Type B pancreatic cell (in vitro differentiated cells): ENCODE results near the gene C10orf105. TPM values are rescaled to one million over a fixed set of nuclear protein-coding genes. Genes with fewer than 3 reads are reported as not detected.

Experiments used
- DNase-seq: peaks from one replicate; pipeline ENCODE4 v3.0.0; 2021; ENCODE audit warnings: mixed read lengths; ENCODE audit not compliant: unreplicated experiment; ENCODE audit errors: extremely low spot score
- H3K27ac Mint-ChIP-seq: 2 replicates; pipeline ENCODE4 v1.8.0; 2021; ENCODE audit warnings: mild to moderate bottlenecking, mixed read lengths
- H3K27me3 Mint-ChIP-seq: 2 replicates; pipeline ENCODE4 v1.8.0; 2021; ENCODE audit warnings: mixed read lengths
- H3K36me3 Mint-ChIP-seq: 2 replicates; pipeline ENCODE4 v1.8.0; 2021; ENCODE audit warnings: mixed read lengths
- H3K4me1 Mint-ChIP-seq: one replicate; pipeline ENCODE4 v1.8.0; 2021; ENCODE audit warnings: mixed read lengths; ENCODE audit not compliant: unreplicated experiment
- H3K4me3 Mint-ChIP-seq: 2 replicates; pipeline ENCODE4 v1.8.0; 2021; ENCODE audit warnings: mild to moderate bottlenecking, mixed read lengths
- H3K9me3 Mint-ChIP-seq: 2 replicates; pipeline ENCODE4 v1.8.0; 2021; ENCODE audit warnings: mixed read lengths
- total RNA-seq: library from RNA; stranded (reverse); gene quantifications from 2 replicates; pipeline ENCODE4 v1.2.1, GENCODE V29; 2021; ENCODE audit warnings: low replicate concordance
- TF ChIP-seq, protein P1 (sequence below): fragments of 200-600 bp; sonication (generic); conservative IDR thresholded peaks from 2 replicates; pipeline ENCODE4 v1.5.0; 2021; ENCODE audit warnings: antibody characterized with exemption, mild to moderate bottlenecking

Gene C10orf105
- total RNA-seq, 1 donor from 2014 or later, result 0.31 TPM

DNA sequence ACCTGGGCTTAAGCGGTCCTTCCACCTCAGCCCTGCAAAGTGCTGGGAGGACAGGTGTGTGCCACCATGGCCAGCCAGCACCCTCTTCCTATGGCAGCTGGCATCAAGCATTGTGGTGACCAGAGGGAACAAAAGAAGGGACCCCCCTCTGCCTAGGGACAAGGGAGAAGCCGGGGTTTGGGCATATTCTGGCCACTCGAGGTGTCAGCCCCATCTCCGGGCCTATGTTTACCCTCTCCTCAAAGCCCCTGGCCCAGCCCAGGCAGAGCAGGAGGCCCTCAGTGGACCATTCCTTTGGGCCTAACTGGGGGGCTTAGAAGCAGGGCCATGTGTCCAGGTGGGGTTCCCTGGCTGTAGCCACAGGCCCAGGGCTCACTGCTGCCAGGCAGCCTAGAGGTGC, 29.8 kb upstream of the C10orf105 start:
- Mint-ChIP-seq H3K27me3 (no peaks in the 10 kb centered on the region), H3K9me3 (no peaks in the 10 kb centered on the region), H3K4me3 (no peak overlapping the region), H3K36me3 (no peaks in the 10 kb centered on the region), H3K27ac (peak overlapping the region; percentile 51), H3K4me1 (peaks cover 37% of the 10 kb centered on the region)
- TF ChIP-seq, protein P1, sequence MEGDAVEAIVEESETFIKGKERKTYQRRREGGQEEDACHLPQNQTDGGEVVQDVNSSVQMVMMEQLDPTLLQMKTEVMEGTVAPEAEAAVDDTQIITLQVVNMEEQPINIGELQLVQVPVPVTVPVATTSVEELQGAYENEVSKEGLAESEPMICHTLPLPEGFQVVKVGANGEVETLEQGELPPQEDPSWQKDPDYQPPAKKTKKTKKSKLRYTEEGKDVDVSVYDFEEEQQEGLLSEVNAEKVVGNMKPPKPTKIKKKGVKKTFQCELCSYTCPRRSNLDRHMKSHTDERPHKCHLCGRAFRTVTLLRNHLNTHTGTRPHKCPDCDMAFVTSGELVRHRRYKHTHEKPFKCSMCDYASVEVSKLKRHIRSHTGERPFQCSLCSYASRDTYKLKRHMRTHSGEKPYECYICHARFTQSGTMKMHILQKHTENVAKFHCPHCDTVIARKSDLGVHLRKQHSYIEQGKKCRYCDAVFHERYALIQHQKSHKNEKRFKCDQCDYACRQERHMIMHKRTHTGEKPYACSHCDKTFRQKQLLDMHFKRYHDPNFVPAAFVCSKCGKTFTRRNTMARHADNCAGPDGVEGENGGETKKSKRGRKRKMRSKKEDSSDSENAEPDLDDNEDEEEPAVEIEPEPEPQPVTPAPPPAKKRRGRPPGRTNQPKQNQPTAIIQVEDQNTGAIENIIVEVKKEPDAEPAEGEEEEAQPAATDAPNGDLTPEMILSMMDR, result no peak
- no peak for DNase-seq

DNA sequence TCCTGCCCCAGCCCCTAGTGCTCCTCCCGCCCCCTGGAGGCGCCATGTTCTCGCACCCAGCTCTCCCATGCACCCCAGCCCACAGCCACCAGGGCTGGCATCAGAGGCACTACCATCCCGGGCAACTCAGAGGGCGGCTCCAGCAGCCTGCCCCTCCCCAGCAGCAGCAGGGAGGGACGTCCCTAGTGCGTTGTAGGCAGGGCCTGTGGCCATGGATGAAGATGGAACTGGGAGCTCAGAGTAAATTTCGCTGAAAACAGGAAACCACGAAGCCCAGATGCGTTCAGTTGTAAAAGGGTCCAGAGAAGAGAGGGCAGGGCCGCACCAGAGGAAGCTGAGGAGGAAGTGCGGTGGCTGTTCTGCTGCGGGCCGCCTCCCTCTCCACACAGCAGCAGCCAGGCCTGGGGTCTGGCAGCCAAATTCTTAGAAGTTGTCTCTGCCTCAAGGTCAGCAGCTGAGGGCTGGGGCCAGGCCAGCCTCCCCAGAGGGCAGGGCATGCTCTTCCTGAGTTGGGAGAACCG, 29.2 kb upstream of the C10orf105 start:
- no peaks in the 10 kb centered on the region for H3K36me3 Mint-ChIP-seq
- TF ChIP-seq, protein P1, result no peak
- no peak overlapping the region for H3K4me3 Mint-ChIP-seq
- H3K4me1 Mint-ChIP-seq, result peaks cover 37% of the 10 kb centered on the region
- peak overlapping the region; percentile 51 for H3K27ac Mint-ChIP-seq
- H3K9me3 Mint-ChIP-seq, result no peaks in the 10 kb centered on the region
- H3K27me3 Mint-ChIP-seq, result no peaks in the 10 kb centered on the region
- DNase-seq, result no peak

DNA sequence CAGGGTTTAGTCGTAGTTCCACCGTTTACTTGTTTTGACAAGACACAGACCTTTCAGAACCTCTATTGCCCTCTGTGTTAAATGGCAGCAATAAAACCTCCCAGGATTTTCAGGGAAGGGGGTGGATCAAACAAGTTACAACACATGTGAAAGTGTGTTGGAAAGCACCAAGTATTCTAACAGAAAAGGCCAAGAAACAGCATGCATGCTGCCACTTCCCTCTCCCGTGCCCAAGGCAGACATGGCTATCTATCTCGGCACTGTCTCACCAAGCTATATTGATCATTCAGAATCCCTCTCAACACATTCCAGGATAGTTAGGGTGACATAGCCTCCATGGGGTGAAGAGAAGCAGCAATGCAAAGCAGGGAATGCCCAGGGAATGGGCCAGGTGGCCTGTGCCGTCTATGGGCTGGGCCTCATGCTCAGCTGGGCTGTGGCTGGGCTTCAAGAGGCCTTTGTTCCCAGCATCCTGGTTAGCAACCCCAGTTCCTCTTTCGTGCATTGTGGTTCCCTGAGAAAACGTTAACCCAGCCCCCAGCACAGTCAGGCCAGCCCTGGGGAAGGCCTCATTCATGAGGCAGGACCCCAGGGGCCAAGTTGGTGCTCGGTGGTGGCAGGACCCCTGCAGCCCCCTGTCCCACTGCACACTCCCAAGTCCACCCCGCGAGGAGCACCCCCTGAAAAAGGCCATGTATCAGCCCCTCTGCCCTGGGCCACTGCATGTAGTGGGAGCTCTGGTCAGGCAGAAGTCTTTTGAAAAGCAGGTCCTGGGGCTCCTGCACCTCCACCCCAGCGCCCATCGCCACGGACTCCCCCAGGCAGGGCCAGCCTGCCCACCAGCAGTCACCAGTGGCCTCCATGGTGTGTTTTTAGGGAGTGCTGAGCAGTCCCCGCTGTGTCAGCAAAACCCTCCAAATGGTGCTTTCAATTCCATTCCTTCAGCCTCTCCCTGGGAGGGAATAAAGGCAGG, 28.3 kb upstream of the C10orf105 start:
- Mint-ChIP-seq H3K9me3 (no peaks in the 10 kb centered on the region), H3K4me1 (peaks cover 30% of the 10 kb centered on the region), H3K27ac (peak overlapping the region; percentile 79), H3K36me3 (no peaks in the 10 kb centered on the region), H3K4me3 (no peak overlapping the region), H3K27me3 (no peaks in the 10 kb centered on the region)
- TF ChIP-seq, protein P1, result no peak
- no peak for DNase-seq

DNA sequence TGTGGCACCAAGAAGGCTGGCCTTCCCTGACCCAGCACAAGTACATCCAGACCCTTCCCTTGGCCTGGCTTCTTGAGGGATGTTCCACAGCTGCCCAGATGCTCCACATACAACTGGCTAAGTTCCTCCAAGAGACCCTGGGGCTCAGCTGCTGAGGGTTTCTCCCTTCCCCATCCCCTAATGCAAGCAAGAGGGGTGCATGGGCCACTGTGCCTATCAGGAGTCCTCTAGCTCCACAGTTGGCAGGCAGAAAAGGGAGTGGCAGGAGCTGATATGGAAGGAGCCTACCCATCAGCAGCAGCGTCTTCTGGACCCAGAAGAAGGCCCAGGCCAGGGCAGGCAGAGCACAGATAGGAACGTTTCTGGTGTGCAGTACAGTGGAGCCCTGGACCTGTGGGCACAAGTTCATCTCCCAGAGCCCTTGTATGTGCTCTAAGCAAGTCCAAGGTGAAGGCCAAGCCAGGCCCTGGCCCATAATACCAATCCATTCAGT, 27.5 kb upstream of the C10orf105 start:
- TF ChIP-seq, protein P1, result no peak
- Mint-ChIP-seq H3K36me3 (no peaks in the 10 kb centered on the region), H3K4me3 (no peak overlapping the region), H3K27ac (peak overlapping the region; percentile 79), H3K9me3 (no peaks in the 10 kb centered on the region), H3K27me3 (no peaks in the 10 kb centered on the region), H3K4me1 (peaks cover 30% of the 10 kb centered on the region)
- DNase-seq, result no peak

DNA sequence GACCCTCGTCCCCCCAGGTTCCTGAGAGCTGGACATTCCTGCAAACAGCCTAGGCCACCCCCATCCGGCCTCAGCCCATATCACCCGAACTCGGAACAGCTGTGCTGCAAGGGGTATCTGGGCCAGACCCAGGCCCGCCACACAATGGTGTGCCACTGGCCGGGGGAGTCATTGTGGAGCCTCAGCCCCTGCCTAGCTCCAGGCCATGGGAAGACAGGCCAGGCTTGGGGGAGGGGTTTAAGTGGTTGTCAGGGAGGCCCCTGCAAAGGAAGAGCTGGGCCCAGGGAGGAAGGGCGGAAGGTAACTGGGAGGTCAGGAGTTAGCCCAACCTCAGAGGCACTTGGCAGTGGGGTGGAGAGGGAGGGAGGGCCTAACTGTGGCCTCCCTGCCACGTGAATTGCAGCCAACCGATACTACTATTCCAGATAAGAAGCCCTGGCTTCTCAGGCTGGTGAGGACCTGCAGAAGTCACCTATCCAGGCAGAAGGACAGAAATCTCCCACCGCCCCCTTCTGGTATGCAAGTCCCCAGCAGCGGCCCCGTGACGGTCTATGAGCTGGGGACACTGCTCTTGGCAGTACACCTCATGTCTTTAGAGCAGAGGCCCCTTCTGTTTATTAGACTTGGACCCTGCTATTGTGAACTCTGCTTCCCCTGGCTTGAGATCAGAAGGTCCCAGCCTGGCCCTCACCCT, 26.9 kb upstream of the C10orf105 start:
- TF ChIP-seq, protein P1, result no peak
- H3K27me3 Mint-ChIP-seq, result no peaks in the 10 kb centered on the region
- peaks cover 30% of the 10 kb centered on the region for H3K4me1 Mint-ChIP-seq
- no peak overlapping the region for H3K4me3 Mint-ChIP-seq
- DNase-seq, result no peak
- H3K9me3 Mint-ChIP-seq, result no peaks in the 10 kb centered on the region
- peak overlapping the region; percentile 79 for H3K27ac Mint-ChIP-seq
- no peaks in the 10 kb centered on the region for H3K36me3 Mint-ChIP-seq
